HG03196 (cell line): ENCODE results near the gene RNF34.
A peak's percentile ranks its signal among the peaks of the same experiment; 100 is the strongest.

Source experiments
- ATAC-seq: cut with Tn5 transposase; IDR thresholded peaks from one replicate; pipeline ENCODE4 v1.9.1; 2021; ENCODE audit not compliant: unreplicated experiment

The RNF34 gene

DNA sequence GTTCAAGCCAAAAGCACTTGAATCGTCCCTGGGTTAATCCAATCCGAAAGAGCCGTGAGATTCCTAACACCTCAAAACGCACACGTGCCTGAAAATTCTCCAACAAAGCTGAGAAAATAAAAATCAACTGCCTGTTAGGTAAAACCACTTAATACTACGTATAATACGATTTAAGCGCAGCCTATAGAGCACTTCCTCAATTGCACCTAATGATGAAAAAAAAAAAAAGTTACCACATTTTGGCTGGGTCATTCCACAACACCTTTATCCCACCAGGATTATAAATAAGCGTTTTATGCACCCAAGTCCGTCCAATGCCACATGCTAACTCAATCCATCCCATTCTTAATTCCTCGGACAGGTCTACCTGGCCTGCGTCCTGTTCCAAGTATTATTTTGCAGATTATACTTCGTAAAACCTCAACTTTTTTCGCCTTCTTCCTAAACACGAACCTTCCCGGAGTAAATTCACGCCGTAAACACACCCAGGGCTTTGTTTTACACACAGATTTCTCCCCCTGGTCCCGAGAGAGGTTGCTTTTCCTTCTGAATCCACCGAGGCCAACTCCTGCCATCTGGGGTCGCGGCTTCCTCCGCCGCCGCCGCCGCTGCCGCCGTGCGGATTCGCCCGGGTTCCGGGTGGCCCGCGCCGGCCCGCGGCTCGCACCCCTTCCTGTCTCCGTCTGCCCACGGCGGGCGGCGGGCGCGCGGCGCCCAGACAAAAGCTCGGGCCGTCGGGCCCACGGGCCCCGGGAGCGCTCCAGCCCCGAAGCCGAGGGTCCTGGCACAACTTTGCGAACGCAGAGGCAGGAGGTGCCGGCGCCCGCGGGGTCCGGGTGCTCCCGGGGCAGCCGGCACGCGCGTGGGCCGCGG, 66.2 kb downstream of the RNF34 start:
- ATAC-seq: peak; percentile 10

DNA sequence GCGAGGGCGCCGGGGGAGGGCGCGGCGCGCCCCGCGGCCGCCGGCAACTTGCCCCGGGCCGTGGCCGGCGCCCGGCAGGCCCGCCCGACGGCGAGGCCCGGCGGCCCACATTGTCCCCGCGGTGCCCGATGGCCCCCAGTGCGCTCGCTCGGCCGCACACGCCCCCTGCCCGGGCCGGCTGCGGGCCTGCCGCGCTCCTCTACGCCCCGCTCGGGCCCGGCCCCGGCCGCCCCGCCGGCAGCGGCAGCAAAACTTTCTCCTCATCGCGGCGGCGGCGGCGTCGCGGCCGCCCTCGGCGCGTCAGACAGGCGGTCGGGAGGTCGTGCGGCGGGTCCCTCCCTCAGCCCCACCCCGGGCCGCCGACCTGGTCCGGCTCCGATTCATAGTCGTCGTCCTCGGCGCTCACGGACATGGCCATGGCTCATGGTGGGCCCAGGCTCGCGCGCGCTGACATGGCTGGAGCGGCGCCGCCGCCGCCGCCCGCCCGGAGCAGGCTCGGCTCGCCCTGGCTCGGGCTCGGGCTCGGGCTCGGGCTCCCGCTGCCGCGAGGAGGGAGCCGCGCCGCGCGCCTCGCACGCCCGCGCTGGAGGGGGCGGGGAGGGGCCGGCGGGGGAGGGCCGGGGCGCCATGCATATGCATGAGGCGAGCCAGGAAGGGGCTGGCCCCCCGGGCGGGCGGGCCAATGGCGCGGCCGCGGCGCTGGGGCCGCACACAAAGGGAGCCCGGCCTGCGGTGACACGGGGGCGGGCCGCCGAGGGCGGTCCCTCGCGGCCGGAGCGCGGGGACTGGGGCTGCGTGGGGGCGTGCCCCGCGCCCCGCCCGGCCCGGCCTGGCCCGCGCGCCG, 67.1 kb downstream of the RNF34 start:
- ATAC-seq: peak; percentile 82

DNA sequence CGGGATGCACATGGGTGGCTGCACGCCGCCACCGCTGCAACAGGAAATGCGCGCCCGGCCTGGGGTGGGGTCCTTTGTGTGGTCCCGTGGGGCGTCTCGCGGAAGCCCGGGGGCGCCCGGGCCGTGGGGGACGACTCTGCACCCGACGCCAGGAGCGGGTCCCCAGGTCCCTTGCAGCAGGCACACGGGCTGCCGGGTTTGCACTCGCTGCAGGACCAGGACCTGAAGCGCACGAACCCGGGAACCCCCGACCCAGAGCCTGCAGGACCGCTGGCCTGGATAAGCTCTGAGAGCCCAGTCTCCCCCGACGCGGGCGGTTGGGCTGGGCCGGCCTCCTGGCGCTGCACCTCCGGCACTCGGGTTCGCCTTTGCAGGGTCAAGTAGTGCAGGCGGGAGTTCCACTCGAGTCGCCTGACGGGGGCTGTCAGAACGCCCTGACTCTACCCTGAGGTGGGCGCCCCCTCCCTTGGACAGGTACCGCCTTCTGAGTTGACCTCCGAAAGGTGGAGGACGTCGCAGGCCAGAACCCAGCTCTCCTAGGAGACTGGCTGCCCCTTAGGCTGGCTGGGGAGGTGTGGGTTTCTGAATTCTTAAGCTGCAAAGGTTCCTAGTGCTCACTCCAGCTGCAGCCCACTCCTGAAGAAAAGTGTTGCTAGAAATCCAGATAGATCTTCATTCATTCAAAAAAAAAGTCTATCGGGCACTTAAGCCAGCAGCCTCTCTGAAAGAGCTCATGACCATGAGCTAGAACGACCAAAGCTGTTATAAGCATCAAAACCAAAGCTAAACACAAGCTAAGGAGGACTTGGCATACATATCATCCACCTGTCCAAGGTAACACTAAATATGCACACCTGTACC, 68.0 kb downstream of the RNF34 start:
- ATAC-seq: no peak

- ATAC-seq: no peak
Measured at GRCh38 chr12:121468499-121468801, 68.5 kb downstream of the RNF34 start.

DNA sequence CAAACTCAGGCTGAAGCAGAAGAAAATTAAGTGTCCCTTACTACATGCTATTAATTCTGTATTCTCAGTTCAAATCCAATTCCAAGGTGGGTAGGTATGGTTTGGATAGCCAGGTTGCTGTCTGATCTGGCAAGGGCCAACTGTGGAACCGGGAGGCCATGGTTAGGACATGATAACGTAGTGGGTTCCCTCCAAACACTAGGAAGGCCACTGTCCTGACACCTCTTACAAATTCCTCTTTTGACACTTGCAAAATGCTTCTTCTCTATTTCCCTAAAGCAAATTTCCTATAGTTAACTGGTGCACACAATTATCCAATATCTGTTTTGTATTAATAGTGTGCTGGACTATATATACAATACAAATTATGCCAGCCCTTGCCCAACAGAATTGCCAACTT, 70.8 kb downstream of the RNF34 start:
- no peak for ATAC-seq

DNA sequence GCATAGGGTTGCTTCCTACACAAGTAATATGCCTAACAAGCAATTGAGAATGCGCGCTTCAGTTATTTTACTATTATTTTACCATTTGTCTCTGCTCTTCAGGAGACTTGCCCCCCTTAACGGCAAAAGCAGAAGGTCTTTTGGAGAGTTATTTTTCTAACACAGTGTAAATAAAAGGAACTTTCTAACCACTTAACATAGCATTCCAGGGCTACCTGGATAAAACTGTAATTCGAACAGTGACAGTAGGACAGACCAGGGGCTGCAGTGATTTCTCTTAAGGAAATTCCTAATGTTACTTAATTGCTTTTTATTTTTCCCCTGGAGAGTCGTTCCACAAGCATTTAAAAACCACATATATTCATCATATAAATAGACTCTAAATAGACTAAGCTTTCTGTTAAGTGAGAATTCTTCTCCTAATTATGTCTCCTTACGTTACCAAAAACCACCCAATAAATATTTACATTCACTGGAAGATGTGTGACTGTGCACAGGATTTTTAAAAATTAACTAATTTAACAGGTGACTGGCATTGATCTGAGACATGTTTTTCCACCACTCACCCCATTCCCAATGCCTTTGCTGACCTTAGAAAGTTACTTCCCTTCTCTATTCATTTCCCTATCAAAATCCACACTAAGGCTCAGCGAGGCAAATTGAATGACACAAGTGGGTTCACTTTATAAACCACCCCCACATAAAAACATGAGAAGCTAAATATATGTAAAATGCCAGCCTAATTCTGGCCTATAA, 72.4 kb downstream of the RNF34 start:
- no peak for ATAC-seq
